GM19372 (cell line): ENCODE measurements around the gene TNF.
A peak's percentile ranks its signal among the peaks of the same experiment; 100 is the strongest.

ENCODE experiments used
- ATAC-seq: cut with Tn5 transposase; IDR thresholded peaks from one replicate; pipeline ENCODE4 v1.9.1; 2021; ENCODE audit warnings: mild to moderate bottlenecking, low read depth, moderate library complexity; ENCODE audit not compliant: unreplicated experiment

The TNF gene

DNA sequence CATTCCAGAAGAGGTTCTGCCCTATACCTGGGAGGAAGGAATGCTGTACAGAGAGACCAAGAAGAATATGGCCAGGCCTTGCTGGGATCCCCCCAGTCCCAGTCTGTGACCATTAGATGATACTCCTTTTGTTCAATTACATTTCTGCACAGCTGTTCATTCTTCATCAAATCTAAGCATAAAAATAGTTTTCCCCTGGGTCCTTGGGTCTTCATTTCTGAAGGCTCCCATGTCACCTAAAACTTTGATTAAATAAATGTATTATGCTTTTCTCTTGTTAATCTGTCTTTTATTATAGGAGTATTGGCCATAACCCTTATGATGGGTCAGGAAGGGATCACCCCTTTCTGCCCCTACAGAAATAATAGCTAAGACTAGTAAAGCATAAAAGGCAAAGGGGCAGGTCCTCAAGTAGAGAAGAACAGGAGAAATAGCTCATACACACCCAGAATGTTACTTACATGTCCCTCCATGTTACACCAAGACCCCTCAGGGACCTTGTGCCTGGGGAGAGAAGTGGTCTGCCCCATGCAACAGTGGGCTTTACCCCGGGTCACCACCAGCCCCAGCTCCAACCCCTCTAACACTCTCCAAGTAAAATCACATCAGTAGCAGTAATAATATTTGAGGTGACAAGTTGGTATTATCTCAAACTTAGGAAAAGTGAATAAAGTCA lies 5.4 kb upstream of the TNF start:
- ATAC-seq: no peak

DNA sequence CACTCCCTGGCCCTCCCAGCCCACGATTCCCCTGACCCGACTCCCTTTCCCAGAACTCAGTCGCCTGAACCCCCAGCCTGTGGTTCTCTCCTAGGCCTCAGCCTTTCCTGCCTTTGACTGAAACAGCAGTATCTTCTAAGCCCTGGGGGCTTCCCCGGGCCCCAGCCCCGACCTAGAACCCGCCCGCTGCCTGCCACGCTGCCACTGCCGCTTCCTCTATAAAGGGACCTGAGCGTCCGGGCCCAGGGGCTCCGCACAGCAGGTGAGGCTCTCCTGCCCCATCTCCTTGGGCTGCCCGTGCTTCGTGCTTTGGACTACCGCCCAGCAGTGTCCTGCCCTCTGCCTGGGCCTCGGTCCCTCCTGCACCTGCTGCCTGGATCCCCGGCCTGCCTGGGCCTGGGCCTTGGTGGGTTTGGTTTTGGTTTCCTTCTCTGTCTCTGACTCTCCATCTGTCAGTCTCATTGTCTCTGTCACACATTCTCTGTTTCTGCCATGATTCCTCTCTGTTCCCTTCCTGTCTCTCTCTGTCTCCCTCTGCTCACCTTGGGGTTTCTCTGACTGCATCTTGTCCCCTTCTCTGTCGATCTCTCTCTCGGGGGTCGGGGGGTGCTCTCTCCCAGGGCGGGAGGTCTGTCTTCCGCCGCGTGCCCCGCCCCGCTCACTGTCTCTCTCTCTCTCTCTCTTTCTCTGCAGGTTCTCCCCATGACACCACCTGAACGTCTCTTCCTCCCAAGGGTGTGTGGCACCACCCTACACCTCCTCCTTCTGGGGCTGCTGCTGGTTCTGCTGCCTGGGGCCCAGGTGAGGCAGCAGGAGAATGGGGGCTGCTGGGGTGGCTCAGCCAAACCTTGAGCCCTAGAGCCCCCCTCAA lies 3.1 kb upstream of the TNF start, which contains the start of gene LTA:
LTA (plus strand) TSS at position 249 of the 871 bp plus-strand sequence; CDS start at position 703, 454 bp downstream.
- peak; percentile 41 for ATAC-seq

DNA sequence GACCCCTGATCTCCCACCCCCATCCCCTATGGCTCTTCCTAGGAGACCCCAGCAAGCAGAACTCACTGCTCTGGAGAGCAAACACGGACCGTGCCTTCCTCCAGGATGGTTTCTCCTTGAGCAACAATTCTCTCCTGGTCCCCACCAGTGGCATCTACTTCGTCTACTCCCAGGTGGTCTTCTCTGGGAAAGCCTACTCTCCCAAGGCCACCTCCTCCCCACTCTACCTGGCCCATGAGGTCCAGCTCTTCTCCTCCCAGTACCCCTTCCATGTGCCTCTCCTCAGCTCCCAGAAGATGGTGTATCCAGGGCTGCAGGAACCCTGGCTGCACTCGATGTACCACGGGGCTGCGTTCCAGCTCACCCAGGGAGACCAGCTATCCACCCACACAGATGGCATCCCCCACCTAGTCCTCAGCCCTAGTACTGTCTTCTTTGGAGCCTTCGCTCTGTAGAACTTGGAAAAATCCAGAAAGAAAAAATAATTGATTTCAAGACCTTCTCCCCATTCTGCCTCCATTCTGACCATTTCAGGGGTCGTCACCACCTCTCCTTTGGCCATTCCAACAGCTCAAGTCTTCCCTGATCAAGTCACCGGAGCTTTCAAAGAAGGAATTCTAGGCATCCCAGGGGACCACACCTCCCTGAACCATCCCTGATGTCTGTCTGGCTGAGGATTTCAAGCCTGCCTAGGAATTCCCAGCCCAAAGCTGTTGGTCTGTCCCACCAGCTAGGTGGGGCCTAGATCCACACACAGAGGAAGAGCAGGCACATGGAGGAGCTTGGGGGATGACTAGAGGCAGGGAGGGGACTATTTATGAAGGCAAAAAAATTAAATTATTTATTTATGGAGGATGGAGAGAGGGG lies 1.9 kb upstream of the TNF start:
- no peak for ATAC-seq

DNA sequence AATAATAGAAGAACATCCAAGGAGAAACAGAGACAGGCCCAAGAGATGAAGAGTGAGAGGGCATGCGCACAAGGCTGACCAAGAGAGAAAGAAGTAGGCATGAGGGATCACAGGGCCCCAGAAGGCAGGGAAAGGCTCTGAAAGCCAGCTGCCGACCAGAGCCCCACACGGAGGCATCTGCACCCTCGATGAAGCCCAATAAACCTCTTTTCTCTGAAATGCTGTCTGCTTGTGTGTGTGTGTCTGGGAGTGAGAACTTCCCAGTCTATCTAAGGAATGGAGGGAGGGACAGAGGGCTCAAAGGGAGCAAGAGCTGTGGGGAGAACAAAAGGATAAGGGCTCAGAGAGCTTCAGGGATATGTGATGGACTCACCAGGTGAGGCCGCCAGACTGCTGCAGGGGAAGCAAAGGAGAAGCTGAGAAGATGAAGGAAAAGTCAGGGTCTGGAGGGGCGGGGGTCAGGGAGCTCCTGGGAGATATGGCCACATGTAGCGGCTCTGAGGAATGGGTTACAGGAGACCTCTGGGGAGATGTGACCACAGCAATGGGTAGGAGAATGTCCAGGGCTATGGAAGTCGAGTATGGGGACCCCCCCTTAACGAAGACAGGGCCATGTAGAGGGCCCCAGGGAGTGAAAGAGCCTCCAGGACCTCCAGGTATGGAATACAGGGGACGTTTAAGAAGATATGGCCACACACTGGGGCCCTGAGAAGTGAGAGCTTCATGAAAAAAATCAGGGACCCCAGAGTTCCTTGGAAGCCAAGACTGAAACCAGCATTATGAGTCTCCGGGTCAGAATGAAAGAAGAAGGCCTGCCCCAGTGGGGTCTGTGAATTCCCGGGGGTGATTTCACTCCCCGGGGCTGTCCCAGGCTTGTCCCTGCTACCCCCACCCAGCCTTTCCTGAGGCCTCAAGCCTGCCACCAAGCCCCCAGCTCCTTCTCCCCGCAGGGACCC lies 981 bp upstream of the TNF start:
- no peak for ATAC-seq

DNA sequence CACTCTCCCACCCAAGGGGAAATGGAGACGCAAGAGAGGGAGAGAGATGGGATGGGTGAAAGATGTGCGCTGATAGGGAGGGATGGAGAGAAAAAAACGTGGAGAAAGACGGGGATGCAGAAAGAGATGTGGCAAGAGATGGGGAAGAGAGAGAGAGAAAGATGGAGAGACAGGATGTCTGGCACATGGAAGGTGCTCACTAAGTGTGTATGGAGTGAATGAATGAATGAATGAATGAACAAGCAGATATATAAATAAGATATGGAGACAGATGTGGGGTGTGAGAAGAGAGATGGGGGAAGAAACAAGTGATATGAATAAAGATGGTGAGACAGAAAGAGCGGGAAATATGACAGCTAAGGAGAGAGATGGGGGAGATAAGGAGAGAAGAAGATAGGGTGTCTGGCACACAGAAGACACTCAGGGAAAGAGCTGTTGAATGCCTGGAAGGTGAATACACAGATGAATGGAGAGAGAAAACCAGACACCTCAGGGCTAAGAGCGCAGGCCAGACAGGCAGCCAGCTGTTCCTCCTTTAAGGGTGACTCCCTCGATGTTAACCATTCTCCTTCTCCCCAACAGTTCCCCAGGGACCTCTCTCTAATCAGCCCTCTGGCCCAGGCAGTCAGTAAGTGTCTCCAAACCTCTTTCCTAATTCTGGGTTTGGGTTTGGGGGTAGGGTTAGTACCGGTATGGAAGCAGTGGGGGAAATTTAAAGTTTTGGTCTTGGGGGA lies 754 bp downstream of the TNF start:
- ATAC-seq: no peak

DNA sequence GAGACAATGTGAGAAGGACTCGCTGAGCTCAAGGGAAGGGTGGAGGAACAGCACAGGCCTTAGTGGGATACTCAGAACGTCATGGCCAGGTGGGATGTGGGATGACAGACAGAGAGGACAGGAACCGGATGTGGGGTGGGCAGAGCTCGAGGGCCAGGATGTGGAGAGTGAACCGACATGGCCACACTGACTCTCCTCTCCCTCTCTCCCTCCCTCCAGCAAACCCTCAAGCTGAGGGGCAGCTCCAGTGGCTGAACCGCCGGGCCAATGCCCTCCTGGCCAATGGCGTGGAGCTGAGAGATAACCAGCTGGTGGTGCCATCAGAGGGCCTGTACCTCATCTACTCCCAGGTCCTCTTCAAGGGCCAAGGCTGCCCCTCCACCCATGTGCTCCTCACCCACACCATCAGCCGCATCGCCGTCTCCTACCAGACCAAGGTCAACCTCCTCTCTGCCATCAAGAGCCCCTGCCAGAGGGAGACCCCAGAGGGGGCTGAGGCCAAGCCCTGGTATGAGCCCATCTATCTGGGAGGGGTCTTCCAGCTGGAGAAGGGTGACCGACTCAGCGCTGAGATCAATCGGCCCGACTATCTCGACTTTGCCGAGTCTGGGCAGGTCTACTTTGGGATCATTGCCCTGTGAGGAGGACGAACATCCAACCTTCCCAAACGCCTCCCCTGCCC lies 1.7 kb downstream of the TNF start:
- no peak for ATAC-seq

DNA sequence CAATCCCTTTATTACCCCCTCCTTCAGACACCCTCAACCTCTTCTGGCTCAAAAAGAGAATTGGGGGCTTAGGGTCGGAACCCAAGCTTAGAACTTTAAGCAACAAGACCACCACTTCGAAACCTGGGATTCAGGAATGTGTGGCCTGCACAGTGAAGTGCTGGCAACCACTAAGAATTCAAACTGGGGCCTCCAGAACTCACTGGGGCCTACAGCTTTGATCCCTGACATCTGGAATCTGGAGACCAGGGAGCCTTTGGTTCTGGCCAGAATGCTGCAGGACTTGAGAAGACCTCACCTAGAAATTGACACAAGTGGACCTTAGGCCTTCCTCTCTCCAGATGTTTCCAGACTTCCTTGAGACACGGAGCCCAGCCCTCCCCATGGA lies 2.2 kb downstream of the TNF start:
- no peak for ATAC-seq

DNA sequence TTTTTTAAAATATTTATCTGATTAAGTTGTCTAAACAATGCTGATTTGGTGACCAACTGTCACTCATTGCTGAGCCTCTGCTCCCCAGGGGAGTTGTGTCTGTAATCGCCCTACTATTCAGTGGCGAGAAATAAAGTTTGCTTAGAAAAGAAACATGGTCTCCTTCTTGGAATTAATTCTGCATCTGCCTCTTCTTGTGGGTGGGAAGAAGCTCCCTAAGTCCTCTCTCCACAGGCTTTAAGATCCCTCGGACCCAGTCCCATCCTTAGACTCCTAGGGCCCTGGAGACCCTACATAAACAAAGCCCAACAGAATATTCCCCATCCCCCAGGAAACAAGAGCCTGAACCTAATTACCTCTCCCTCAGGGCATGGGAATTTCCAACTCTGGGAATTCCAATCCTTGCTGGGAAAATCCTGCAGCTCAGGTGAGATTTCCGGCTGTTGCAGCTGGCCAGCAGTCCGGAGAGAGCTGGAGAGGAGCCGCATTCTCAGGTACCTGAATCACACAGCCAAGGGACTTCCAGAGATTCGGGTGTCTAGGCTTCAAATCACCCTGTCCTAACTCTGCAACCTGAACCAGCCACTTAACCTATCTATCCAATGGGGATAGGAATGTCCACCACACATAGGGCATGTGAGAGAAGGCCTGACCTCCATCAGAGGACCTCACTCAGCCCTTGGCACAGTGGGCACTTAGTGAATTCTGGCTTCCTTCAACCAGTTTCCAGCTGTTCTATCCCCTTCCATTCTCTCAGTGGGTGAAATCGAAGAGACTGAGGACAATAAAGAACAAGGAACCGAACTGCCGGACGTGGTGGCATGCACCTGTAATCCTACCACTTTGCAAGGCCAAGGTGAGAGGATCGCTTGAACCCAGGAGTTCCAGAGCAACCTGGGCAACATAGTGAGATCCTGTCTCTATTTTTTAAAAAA lies 3.1 kb downstream of the TNF start:
- no peak for ATAC-seq

DNA sequence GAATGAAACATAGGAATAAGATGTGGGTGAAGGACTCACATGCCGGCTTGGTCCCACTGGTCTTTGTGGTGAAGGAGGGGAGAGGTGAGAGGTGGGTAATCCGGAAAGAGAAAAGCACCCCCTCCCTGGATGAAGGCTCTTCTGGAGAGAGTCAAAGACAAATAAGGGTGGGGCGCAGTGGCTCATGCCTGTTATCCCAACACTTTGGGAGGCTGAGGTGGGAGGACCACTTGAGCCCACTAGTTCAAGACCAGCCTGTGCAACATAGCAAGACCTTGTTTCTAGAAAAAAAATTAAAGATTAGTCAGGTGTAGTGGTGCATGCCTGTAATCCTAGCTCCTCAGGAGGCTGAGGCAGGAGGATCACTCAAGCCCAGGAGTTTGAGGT lies 3.7 kb downstream of the TNF start:
- ATAC-seq: no peak

DNA sequence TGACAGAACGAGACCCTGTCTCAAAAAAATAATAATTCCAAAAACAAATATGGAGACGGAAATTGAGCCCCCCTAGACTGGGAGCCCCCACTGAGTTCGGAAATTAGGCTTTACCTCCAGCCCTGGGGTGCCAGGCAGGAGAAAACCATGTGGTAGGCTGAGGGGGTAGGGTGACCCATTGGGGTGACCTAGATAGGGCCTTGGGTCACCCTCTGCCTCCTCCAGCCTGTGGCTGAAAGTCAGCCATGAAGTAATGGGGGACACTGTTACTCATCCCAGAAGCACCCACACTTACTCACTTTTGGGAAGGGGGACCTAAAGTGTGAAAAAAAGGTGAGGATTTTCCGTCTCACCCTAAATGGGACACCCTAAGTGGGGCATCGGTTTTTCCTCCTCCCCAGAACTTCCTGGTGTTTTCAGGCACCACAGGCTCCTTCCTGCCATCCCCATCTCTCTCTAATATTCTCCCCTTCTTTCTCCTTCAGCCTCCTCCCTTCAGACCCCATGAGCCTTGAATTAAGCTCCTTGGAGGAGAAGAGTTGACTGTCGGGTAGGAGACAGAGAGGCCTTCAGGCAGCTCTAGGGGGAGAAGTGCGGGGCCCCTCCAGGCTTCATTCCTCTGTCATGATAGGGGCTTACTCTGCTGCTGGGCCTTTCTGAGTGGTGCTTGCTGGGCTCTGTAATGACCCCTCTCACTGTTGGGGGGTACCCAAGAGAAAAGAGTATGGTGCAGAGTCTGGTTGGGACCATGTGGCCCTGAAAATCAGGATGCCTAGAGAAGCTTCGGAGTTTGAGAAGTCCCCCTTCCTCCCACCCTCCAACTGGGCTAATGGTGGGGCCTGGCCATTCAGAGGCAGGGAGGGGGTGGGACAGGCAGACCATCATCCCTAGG lies 4.4 kb downstream of the TNF start:
- no peak for ATAC-seq

DNA sequence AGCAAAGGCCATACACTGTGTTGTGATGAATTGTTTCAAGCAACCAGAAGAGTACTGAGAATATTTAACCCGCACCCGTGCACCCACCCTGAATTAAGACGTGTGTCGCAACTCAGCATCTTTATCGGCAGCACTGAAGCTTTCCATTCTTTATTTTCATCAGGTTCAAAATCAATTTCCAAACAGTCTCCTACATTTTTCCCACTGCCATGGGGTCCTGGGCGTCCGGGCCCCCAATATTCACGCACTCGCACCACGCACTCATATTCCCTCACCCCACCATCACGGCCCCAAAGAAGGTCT lies 5.0 kb downstream of the TNF start:
- ATAC-seq: no peak

DNA sequence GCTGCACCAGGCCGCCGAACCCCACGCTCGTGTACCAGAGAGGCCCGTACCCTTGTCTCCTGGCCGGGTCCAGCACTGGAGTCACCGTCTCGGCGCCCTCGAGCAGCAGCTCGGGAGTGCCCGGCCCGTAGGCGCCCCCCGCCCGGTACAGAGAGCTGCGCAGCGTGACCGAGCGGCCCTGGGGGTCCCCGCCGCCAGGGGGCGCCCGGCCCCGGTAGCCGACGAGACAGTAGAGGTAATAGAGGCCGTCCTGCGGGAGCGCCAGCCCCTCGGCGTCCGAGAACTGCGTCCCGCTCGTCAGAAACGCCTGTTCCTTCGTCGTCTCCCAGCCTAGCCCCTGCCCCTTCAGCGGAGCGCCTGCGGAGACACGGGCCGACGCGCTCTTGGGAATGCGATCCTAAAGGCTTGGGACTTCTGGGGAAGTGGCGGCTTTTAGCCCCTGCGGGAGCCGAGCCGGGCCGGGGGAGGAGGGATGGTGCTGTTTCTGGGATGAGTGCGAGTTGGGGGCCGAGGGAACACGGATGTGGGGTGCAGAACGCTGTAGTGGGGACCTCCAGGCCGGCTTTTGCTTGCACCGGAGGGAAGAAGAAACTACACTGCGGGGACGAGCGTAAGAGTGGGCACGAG lies 5.6 kb downstream of the TNF start:
- no peak for ATAC-seq

DNA sequence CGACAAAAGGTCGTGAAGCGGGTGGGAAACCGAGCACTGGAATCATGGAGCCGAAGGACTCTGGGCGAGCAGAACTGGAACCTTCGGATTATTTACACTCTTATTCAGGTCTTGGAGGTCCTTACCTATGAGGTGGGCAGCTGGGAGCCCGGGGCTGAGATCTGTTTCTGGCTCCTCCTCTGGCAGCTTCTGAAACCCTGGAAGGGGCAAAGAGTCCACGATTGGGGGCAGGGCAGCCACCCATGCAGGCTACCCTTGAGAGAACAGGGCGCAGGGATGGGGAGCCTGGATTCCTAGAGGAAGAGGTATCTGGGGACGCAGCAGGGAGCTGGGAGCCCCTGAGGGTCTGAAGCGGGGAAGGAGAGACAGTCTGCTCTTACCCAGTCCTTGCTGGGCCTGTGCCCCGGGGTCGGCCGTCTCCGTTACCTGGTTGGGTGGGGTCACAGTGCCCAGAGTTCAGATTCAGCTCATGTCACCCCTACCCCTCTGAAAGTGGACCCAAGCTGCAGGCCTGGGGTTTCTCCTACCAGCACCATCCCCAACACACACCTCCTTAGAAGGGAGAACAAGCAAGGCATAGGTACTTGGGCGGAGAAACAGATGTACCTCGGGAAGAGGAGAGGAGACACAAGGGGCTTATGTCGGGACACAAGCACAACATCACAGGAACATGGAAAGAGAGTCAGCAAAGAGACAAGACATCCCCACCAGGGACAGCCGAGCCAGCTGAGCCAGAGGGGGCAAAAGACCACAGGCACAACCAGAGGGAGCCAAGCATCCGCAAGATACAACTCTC lies 6.3 kb downstream of the TNF start:
- no peak for ATAC-seq

DNA sequence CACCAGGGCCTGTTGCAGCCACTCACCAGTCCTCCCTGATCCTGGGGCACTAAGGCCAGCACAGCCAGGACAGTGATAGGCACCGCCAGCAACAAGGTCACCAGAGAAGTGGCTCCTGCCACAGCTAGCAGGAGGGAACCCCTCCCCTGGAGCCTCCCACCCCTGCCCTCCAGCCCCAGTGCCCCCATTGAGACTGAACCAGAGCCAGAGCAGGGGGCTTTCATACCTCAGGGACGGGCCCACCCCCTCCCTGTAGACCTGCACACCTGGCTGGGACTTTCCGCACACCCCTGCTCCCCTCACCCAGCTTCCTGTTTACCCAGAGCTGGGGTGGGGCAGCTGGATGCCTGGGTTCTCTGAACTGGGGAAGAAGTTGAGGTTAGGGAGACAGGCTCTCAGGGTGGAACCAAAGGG lies 6.9 kb downstream of the TNF start, which contains the start of gene LTB:
LTB (minus strand) TSS at position 195 of the 414 bp plus-strand sequence; CDS start at position 188, 7 bp downstream.
- ATAC-seq: no peak

DNA sequence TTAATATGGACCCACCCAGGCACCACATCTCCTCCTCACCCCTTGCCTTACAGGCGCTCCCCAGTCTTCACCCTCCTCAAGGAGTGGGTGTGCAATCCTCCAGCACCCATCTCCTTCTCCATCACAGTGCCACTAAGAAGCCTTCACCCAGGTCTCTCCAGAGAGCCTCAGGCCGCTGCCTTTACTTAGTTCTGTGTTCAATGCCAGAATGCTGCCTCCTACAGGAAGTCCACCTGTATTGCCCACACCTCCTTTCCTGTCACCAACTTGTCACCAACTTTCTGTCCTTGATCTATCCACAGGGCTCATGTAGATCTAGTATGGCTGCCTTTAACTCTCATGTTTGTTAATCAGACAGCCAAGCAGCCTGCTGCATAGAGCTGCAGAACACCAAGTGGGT lies 10.1 kb downstream of the TNF start:
- no peak for ATAC-seq
